Astrocyte of the spinal cord (primary cell): Measurements from ENCODE around the gene UCHL3.

Experiments
- DNase-seq: peaks from one replicate; pipeline ENCODE4 v3.0.0; 2011; ENCODE audit warnings: low read depth, low spot score
- H3K4me3 ChIP-seq: 2 replicates; pipeline ENCODE4 v1.5.1; 2011; ENCODE audit warnings: low read depth, mild to moderate bottlenecking, low read length, moderate library complexity
- in situ Hi-C: cut with HindIII; loops from 2 replicates; pipeline ENCODE4 v1.10.0; 2017; ENCODE audit warnings: low sequenced_read_pairs
- TF ChIP-seq, protein P1 (sequence below): IDR thresholded peaks from 2 replicates; pipeline ENCODE4 v1.5.1; 2012; ENCODE audit warnings: low read depth, mild to moderate bottlenecking, low read length, inconsistent platforms

The UCHL3 gene

DNA sequence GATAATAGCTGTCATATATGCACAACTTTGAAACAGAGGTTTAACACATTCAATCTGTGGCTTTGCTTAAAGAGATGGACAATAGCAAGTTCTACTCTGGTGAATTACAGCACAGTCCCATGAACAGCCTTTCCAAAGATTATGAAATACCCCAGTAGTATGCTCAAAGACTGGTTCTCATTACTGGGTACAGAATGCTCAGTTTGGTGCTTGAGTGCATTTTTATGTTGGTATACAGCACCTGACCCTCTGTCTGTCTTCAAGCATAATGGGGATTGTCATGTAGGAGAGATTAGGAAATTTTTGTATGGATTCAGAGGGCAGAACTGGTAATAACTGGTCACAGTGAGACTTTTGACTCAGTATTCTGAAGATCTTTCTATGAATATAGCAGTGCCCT is 94.1 kb downstream of the UCHL3 start:
- in situ Hi-C loops, result no loop called here
- no peak overlapping the region for H3K4me3 ChIP-seq
- no peak for DNase-seq
- TF ChIP-seq, protein P1, sequence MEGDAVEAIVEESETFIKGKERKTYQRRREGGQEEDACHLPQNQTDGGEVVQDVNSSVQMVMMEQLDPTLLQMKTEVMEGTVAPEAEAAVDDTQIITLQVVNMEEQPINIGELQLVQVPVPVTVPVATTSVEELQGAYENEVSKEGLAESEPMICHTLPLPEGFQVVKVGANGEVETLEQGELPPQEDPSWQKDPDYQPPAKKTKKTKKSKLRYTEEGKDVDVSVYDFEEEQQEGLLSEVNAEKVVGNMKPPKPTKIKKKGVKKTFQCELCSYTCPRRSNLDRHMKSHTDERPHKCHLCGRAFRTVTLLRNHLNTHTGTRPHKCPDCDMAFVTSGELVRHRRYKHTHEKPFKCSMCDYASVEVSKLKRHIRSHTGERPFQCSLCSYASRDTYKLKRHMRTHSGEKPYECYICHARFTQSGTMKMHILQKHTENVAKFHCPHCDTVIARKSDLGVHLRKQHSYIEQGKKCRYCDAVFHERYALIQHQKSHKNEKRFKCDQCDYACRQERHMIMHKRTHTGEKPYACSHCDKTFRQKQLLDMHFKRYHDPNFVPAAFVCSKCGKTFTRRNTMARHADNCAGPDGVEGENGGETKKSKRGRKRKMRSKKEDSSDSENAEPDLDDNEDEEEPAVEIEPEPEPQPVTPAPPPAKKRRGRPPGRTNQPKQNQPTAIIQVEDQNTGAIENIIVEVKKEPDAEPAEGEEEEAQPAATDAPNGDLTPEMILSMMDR, result no peak

DNA sequence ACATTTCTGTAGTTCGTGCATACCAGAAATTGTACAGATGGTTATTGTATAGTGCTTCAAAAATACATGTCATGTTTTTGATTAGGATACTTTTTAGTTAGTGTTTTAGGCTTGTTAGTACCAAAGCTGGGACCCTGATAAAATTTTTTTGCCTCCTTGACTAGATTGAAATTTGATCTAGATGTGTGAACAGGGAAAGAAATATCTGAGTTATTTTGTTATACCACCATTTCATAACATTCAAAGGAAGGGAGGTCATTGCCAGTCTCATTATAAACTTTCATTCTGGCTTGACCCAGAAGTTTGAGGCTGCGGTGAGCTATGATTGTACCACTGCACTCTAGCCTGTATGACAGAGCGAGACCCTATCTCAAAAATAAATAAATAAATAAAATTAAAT is 95.5 kb downstream of the UCHL3 start:
- TF ChIP-seq, protein P1, result no peak
- DNase-seq, result no peak
- in situ Hi-C loops, result no loop called here
- H3K4me3 ChIP-seq, result no peak overlapping the region

DNA sequence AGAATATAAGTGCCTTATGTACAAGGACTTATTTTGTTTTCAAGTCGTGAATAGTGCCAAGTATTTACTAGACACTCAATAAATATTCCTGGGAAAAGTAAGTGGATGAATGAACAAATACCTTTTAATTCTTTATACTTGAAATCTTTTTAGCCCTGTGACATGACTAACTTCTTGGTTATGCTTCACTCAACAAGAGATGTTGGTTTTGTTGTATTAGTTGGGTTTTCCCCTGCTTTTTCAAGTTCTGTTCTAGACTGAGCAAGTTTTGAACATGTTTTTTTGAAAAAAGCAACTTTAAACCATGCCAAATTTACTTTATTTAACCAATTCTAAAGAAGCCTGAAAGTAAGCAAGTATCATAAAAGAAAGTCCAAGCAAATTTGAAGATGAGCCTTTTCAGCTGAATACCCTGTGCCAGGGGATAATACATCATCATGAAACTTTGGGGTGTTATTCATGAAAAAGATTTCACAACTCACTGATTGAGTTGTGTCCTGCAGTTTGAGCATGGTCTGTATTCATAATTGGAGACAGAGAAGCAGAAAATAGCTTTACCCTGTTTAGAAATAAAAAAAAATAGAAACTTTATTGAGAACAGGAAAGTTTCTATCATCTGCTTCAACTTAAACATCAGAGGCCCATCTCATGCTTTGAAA is 97.7 kb downstream of the UCHL3 start:
- no peak overlapping the region for H3K4me3 ChIP-seq
- no peak for DNase-seq
- TF ChIP-seq, protein P1, result no peak
- in situ Hi-C loops, result no loop called here

DNA sequence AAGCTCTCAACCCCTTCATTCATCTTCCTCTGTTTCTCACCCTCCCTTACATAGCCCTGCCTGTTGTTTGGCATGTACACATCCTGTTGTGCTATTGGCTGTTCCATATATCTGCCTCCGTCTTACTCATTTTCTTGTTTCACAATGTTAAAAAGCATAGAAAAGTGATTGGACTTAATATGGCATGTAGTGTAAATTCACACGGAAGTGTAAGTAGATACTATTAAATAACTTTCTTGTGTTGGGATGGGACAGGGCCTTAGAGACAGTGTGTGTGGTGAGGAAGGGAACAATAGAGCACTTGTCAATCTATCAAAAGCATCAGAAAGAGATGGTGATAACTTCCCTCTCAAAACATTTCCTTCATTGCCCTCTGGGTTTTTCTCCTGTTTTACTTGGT is 98.9 kb downstream of the UCHL3 start:
- no peak for DNase-seq
- TF ChIP-seq, protein P1, result no peak
- H3K4me3 ChIP-seq, result no peak overlapping the region
- in situ Hi-C loops, result no loop called here

DNA sequence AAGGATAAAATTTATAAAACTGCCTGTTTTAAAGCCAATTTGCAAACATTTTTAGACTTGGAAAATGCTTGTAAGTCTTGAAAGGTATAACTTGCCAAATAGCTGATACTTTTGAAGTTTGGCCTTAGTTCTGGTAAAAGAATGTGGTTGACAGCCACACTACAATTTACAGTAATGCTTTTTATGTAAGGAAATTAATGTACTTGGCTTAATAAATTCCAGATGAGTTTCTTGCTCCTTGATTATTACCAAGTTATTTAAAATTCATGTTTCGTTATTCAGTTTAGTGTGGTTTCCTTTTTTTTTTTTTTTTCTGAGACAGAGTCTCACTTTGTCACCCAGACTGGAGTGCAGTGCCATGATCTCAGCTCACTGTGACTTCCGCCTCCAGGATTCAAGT is 101.4 kb downstream of the UCHL3 start:
- DNase-seq, result no peak

DNA sequence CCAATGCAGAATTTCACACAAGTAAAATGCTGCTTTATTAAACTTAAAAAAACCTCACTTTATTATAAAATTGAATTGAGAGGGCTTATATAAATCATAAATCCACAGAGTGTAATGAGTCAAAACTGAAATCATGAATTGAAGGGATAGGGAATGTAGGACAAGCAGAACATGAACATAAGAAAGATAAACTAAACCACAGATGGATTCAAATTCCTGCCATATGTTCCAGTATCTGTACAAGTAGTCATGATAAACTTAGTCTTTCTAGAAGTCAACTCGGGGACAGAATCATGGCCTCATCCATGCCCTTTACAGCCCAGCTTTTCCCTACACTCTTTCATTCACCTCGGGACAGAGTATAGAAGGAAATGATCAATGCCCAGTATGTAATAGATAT is 103.1 kb downstream of the UCHL3 start:
- no peak for DNase-seq
- TF ChIP-seq, protein P1, result no peak
- H3K4me3 ChIP-seq, result no peak overlapping the region
- in situ Hi-C loops, result no loop called here

More for the DNA sequence above, 101.4 kb downstream of the UCHL3 start:
- H3K4me3 ChIP-seq, result no peak overlapping the region
- TF ChIP-seq, protein P1, result no peak
- in situ Hi-C loops, result no loop called here
